GM18861 (cell line): Measurements from ENCODE around the gene TRAPPC4.
"Not testable (repeated sequence)": the region's sequence is repeated elsewhere in the genome, so short reads cannot be mapped to it uniquely, and the experiment has no call there.

Experiments
- ATAC-seq: cut with Tn5 transposase; IDR thresholded peaks from one replicate; pipeline ENCODE4 v1.9.1; 2021; ENCODE audit not compliant: unreplicated experiment

The TRAPPC4 gene, protein sequence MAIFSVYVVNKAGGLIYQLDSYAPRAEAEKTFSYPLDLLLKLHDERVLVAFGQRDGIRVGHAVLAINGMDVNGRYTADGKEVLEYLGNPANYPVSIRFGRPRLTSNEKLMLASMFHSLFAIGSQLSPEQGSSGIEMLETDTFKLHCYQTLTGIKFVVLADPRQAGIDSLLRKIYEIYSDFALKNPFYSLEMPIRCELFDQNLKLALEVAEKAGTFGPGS

DNA sequence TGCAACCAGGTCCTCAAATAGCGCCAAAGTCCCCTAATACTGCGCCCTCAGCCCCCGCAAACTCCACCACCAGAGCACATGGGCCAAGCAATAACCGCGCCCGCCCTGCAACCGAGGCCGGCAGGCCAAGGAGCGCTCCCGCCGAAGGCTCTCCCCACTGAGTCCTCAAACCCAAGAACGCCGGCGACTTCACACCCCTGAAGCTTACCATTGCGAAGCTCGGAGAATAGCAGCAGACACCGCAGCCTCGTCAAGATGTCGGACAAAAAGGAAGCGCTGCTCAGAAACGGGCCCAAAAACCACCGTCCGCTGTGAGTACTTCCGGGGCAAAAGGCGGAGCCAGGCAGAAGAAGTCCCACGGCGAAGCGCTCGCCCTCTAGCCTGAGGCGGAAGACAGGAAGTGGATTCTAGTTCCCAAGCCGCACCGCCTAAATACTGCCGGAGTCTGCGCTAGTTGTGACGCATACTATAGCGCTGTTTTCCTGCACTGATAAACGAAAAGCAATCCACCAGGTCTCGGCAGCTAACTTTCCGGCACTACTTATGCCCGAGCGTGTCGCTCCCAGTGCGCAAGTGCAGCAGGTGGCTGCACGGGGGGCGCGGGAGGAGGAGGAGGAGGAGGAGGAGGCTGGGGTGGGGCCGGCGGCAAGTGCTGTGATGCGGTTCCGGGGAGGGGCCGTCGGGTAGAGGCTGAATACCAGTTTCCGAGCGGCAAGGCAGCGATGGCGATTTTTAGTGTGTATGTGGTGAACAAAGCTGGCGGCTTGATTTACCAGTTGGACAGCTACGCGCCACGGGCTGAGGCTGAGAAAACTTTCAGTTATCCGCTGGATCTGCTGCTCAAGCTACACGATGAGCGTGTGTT is at the start of gene TRAPPC4, which contains the start of gene RPS25:
Gene TRAPPC4 (plus strand): TSS at position 693 of the 865 bp plus-strand sequence. CDS start 30 bp downstream, at position 723.
Gene RPS25 (minus strand): TSS at position 270 of the 865 bp plus-strand sequence. CDS start 59 bp downstream, at position 211.
- peak; percentile 84 for ATAC-seq

DNA sequence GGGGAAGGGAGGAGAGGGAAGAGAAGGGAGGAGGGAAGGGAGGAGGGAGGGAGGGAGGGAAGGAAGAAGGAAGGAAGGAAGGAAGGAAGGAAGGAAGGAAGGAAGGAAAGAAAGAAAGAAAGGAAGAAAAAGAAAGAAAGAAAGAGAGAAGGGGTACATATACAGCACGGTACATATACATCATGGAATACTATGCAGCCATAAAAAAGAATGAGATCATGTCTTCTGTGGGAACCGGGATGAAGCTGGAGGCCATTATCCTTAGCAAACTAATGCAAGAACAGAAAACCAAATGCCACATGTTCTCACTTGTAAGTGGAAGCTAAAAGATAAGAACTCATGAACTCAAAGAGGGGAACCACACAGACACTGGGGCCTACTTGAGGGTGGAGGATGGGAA is 49.1 kb upstream of the TRAPPC4 start:
- ATAC-seq: not testable (repeated sequence)

DNA sequence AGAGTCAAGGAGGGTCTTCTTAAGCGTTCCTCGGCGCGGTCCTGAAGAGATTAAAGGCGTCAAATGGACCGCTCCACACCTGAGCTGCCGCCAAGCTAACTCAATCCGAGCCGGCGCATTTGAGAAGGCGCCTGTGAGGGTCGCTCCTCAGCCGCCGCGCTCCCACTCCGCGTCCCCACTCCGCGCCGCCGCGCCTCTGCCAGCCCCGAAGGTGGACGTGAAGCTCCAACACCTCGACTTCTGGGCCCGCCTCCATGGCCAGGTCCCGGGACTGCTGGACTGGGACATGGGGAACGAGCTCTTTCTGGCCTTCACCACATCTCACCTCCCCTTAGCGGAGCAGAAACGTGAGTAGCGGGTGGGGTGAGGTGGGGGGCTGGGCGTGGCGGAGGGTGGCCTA is 46.9 kb upstream of the TRAPPC4 start, which contains the start of gene FOXR1:
Gene FOXR1 (plus strand): TSS at position 116 of the 400 bp plus-strand sequence. CDS start 171 bp downstream, at position 287.
- ATAC-seq: no peak

DNA sequence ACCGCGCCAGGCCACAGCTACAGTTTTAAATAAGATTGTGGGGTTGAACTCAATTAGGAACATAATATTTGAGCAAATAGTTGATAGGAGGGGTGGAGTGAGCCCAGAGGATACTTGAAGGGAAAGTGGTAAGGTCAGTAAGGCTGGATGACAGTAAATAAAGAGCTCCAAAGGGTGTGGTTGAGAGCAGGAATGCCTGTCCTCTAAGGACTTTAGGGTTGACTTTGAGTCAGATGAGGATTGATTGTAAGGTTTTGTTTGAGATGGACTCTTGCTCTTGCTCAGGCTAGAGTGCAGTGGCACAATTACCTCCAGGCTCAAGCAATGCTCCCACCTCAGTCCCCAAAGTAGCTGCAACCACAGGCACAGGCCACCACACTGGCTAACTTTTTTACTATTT is 44.6 kb upstream of the TRAPPC4 start:
- ATAC-seq: no peak

DNA sequence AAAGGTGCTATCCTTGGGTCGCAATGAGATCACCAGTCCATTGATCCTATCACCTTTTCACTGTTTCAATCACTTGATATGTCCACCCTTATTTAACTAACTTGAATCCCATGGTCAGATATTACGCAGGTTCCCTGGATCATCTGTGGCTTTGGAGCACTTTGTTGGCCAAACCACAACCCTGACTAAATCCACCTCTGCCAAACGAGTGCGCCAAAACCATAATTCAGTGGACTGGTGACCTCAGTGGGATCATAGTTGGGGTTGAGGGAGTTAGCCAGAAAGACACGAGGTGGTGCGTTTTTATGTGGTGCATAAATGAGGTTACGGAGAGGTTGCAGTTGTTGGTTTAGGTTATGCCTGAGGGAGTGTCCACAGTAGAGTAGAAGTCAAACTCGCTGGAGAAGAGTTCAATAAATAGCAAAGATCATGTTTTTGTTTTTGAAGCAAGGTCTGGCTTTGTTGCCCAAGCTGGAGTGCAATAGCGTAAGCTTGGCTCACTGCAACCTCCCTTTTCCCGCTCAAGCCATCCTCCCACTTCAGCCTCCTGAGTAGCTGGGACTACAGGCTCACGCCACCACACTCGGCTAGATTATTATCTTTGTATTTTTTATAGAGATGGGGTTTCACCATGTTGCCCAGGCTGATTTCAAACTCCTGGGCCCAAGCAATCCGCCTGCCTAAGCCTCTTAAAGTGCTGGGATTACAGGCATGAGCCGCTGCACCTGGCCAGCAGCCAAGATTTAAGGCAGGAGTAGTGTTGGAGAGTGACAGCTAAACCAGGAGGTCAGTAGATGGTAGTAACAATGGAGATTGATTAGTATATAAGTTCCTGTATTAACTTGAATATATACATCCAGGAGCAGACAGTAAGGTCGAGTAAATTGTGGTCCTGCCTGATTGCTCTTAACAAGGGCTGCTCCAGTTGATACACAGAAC is 42.5 kb upstream of the TRAPPC4 start:
- ATAC-seq: no peak

DNA sequence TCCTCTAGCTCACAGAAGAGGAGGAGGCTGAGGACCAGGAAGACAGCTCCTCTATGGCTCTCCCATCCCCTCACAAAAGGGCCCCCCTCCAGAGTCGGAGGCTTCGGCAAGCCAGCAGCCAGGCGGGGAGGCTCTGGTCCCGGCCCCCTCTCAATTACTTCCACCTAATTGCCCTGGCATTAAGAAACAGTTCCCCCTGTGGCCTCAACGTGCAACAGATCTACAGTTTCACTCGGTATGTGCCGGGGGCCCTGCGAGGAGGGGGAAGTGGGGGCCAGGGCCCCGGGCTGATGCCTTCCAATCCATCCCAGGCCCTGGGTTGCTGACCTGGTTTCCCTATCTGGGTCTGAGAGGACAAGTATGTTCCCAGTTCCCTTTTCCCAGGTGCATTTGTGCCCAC is 39.1 kb upstream of the TRAPPC4 start:
- ATAC-seq: no peak

DNA sequence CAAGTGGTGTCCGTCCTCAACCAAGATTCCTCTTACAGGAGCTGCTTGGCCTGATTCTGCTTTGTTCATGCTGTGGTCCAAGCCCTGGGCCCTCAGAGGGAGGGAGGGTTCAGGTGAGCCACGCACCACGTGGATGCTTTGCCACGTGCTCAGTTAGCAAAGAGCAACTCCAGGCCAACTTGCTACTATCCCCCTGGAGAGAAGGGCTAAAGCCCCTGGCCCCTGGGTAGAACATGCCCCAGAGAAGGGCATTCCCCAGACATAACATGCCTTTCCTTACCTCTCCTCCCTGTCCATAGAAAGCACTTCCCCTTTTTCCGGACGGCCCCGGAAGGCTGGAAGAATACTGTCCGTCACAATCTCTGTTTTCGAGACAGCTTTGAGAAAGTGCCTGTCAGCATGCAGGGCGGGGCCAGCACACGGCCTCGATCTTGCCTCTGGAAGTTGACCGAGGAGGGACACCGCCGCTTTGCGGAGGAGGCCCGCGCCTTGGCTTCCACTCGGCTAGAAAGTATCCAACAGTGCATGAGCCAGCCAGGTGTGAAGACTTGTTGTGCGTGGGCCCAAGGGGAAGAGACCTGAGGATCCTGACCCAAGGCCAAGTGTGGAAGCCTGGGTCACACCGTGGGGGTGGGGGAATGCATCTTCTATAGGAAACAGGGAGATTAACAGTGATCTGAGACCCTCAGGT is 38.2 kb upstream of the TRAPPC4 start:
- ATAC-seq: no peak

DNA sequence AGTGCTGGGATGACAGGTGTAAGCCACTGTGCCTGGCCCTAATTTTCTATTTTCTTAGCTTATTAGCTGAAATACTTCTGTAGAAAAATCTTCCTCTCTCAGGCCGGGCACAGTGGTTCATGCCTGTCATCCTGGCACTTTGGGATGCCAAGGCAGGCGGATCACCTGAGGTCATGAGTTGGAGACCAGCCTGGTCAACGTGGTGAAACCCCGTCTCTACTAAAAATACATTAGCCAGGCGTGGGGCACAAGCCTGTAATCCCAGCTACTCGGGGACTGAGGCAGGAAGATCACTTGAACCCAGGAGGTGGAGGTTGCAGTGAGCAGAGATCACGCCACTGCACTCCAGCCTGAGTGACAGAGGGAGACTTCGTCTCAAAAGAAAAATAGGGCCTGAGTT is 34.2 kb upstream of the TRAPPC4 start:
- ATAC-seq: not testable (repeated sequence)

DNA sequence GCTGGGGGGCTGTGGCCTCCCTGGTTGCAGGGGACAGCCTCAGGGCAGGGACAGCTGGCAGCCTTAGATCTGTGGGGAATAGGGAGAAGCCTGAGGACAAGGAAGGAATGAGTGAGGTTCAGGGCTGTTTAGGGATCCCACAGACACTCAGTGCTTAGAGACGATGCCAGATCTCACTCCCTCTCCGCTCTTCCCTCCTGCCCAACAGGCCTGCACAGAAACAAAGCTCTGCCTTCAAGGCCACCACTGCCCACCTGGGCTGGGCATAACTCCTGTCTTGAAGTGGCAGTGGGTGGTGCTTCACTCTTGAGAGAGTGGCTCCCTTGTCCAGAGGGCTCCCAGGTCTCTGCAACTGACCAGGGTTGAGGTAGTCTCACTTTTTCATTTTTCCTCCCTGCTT is 33.7 kb upstream of the TRAPPC4 start:
- no peak for ATAC-seq

DNA sequence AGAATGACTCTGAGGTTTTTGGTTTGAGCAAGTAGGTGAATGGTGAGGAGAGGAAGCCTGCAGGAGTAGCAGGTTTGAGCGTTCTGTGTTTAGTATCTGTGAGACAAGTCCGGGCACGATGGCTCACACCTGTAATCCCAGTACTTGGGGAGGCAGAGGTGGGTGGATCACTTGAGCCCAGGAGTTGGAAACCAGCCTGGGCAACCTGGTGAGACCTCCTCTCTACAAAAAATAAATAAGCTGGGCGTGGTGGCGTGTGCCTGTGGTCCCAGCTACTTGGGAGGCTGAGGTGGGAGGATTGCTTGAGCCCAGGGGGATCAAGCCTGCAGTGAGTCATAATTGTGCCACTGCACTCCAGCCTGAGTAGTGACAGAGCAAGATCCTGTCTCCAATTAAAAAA is 30.3 kb upstream of the TRAPPC4 start:
- no peak for ATAC-seq

DNA sequence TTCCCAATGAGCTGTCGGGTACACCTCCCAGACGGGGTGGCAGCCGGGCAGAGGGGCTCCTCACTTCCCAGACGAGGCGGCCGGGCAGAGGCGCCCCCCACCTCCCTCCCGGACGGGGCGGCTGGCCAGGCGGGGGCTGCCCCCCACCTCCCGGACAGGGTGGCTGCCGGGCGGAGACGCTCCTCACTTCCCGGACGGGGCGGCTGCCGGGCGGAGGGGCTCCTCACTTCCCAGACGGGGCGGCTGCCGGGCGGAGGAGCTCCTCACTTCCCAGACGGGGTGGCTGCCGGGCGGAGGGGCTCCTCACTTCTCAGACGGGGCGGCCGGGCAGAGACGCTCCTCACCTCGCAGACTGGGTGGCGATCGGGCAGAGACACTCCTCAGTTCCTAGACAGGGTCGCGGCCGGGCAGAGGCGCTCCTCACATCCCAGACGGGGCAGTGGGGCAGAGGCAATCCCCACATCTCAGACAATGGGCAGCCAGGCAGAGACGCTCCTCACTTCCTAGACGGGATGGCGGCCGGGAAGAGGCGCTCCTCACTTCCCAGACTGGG is 27.0 kb upstream of the TRAPPC4 start:
- not testable (repeated sequence) for ATAC-seq

DNA sequence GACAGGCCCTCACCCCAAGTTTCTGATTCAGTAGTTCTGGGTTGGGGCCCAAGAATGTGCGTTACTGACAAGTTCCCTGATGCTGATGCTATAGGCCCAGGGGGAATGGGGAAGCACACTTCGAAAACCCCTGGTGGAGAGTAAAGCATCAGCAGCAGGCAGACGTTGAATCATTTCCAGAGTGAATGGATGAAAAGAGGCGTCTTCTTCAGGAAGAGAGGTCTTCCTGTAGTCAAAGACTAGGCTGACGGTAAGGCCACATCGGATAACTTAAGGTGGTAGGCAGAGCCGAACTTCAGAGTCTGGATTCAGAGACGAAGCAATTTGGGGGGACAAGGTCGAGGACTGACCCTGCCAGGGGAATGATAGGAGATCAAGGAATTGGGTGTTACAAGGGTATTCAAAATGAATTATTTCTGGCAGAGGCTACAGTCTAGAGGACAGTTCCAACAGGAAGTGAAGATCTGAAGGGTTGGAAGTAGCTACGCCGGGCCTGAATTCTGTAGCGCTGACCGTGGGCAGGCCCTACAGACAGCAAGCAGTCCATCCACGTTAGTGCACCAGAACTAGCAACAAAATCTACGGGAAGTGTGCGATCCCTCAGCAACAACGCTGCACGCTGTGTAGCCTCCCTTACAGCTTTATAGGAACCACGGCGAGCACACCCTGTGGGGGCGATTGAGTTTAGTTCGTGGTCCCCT is 21.5 kb upstream of the TRAPPC4 start:
- no peak for ATAC-seq

DNA sequence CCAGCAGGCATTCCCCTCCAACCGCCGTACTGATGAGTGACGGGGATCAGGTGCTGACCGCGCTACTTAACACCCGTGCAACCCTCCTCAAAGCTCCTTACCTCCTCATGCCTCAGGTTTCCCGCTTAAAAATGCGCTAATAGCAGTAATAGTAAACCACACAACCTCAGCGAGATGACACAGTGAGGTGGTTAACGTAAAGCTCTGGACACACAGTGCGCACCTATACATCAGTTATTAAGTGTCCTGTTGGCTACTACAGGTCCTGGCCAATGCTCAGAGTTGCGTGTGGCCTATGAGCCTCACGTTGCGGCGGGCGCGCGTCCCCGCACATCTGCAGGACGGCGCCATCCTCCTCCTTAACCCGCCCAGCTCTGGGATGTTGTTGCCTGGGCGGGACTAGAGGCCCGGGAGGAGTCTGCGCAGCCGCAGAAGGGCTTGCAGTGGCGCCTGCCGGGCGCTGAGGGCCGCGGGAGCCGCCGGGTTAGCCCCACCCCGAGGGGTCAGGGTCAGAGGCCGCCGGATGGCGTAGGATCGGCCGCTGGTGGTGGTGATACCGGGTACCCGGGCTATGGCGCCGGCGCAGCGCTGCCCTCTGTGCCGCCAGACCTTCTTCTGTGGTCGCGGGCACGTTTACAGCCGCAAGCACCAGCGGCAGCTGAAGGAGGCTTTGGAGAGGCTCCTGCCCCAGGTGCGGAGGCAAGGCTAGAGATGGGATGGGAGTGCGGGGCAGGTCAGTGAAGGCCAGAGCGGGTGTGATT is 20.8 kb upstream of the TRAPPC4 start, which contains the start of gene CENATAC:
Gene CENATAC (plus strand): TSS at position 512 of the 761 bp plus-strand sequence. CDS start 60 bp downstream, at position 572.
- peak; percentile 92 for ATAC-seq

DNA sequence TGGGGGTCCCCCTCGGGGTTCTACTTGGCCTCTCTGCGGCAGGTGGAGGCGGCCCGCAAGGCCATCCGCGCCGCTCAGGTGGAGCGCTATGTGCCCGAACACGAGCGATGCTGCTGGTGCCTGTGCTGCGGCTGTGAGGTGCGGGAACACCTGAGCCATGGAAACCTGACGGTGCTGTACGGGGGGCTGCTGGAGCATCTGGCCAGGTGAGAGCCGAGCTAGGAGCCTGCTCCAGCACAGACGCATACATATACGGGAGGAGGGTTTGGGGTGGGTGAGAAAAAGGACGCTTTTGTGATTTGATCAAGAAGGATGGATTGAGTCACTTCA is 20.2 kb upstream of the TRAPPC4 start:
- no peak for ATAC-seq

DNA sequence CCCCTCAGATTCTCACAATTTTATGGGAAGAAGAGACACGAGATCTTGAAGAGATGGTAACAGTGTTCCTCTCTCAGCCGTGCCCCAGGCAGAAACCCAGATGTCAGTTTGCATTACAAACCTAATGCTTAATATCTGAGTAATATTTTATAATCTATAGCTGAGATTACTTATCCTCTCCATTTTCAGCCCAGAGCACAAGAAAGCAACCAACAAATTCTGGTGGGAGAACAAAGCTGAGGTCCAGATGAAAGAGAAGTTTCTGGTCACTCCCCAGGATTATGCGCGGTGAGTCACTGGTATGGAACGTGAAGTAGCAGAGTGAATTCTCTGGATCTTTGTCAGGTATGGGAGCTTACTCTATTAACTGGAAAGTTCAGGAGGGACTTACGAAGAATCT is 19.7 kb upstream of the TRAPPC4 start:
- ATAC-seq: no peak

DNA sequence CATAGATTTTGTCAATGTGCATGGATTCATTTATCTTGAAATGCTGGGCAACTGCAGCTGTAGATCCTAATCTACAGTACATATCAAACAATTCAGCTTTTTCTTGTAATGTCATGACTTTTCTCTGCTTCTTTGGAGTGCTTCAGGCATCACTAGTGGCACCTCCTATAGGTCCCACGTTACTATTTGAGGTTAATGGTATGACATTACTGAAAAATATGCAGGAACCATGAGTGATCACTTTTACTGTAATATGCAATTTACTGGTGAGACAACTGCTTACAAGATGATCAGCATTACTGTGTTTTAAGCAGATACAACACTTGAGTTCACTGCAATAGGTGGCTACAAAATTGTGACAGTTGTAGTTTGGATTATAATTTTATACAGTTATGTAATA is 17.7 kb upstream of the TRAPPC4 start:
- ATAC-seq: no peak

DNA sequence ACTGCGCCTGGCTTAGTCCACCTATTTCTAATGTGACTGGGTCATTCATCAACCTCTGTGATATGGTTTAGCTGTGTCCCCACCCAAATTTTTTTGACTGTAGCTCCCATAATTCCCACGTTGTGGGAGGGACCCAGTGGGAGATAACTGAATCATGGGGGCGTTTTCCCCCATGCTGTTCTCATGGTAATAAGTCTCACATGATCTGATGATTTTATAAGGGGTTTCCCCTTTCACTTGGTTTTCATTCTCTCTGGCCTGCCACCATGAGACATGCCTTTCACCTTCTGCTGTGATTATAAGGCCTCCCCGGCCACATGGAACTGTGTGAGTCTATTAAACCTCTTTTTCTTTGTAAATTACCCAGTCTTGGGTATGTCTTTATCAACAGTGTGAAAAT is 11.9 kb upstream of the TRAPPC4 start:
- ATAC-seq: no peak

DNA sequence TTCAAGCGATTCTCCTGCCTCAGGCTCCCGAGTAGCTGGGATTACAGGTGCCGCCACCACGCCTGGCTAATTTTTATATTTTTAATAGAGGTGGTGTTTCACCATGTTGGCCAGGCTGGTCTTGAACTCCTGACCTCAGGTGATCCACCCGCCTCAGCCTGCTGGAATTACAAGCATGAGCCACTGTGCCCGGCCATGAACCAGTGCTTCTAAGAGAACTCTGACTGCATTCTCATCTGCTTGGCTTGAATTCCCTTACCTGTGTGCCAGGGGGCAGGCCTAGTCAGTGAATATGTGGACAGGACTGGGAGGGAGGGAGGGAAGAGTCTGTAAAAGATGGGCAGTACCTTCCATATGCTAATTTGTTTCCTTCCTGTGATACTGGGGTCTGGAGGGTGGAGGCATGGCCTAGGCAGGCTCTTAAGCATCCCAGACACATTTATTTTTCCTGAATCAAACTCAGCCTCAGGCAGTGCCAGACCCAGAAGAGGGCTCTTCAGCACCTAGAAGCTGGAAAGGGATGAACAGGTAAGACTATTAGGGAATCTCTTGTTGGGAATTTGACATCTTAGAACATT is 7.0 kb upstream of the TRAPPC4 start:
- ATAC-seq: no peak
